AG09309 (cell line): Measurements from ENCODE around the gene CDK17.

ENCODE experiments used
- DNase-seq: peaks from one replicate; pipeline ENCODE4 v3.0.0-alpha.2; 2010; ENCODE audit warnings: low read depth
- H3K4me3 ChIP-seq: 2 replicates; pipeline ENCODE4 v1.5.1; 2011; ENCODE audit warnings: mild to moderate bottlenecking, low read depth, low read length, moderate library complexity; ENCODE audit not compliant: control insufficient read depth
- CTCF ChIP-seq: IDR thresholded peaks from 2 replicates; pipeline ENCODE4 v1.5.1; 2011; ENCODE audit warnings: mild to moderate bottlenecking, low read depth, low read length, inconsistent platforms; ENCODE audit not compliant: insufficient read depth, control insufficient read depth; ENCODE audit errors: missing control alignments

Gene CDK17

GRCh38 chr12:96247563-96247962 lies 152.7 kb downstream of the CDK17 start:
- no peak overlapping the region for H3K4me3 ChIP-seq
- no peak for DNase-seq
- TF ChIP-seq CTCF = no peak

GRCh38 chr12:96246926-96247505 lies 153.2 kb downstream of the CDK17 start:
- TF ChIP-seq CTCF = no peak
- no peak for DNase-seq
- no peak overlapping the region for H3K4me3 ChIP-seq

- no peak for TF ChIP-seq CTCF
- no peak overlapping the region for H3K4me3 ChIP-seq
- no peak for DNase-seq
Observed at GRCh38 chr12:96244826-96245225, 155.4 kb downstream of the CDK17 start.

GRCh38 chr12:96242597-96242996 lies 157.6 kb downstream of the CDK17 start:
- no peak for DNase-seq
- no peak for TF ChIP-seq CTCF
- H3K4me3 ChIP-seq = no peak overlapping the region

GRCh38 chr12:96241846-96242256 lies 158.4 kb downstream of the CDK17 start:
- TF ChIP-seq CTCF = no peak
- peak; percentile 92 for DNase-seq
- no peak overlapping the region for H3K4me3 ChIP-seq

- no peak for DNase-seq
- H3K4me3 ChIP-seq = no peak overlapping the region
- no peak for TF ChIP-seq CTCF
Observed at GRCh38 chr12:96241431-96241830, 158.8 kb downstream of the CDK17 start.

GRCh38 chr12:96240656-96241055 lies 159.6 kb downstream of the CDK17 start:
- no peak for DNase-seq
- H3K4me3 ChIP-seq = no peak overlapping the region
- TF ChIP-seq CTCF = no peak
